CMK (cell line): ENCODE data around the gene KIFBP.
A peak's percentile ranks its signal among the peaks of the same experiment; 100 is the strongest.
"Not testable (repeated sequence)": the region's sequence is repeated elsewhere in the genome, so short reads cannot be mapped to it uniquely, and the experiment has no call there.

Source experiments
- DNase-seq: peaks from one replicate; pipeline ENCODE4 v3.0.0-alpha.2; 2010; ENCODE audit warnings: low read depth

The KIFBP gene

DNA sequence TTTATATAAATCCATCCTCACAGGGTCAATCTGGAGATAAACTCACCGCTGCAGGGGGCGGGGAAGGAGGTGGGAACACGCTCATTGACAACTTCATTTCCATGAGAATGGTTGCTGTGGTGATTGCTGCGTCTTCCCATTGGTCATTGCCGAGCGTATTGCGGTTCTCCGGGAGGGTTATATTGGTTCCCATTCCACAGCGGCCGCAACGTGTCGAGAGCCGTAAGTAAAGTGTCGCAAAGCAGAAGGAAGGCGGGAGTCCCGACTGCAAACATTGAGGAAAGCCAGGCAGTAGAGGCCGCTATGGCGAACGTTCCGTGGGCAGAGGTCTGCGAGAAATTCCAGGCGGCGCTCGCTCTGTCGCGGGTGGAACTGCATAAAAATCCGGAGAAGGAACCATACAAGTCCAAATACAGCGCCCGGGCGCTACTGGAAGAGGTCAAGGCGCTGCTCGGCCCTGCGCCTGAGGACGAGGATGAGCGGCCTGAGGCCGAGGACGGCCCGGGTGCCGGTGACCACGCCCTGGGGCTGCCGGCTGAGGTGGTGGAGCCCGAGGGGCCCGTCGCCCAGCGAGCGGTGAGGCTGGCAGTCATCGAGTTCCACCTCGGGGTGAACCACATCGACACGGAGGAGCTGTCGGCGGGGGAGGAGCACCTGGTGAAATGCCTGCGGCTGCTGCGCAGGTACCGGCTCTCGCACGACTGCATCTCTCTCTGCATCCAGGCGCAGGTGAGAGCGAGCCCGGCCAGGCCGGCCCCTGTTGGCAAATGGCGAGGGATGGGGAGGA is at the start of gene KIFBP:
KIFBP (plus strand) TSS at position 274 of the 787 bp plus-strand sequence; CDS start at position 304, 30 bp downstream.
- DNase-seq = peak; percentile 96

- no peak for DNase-seq
Observed at GRCh38 chr10:68938884-68939283, 49.7 kb upstream of the KIFBP start.

DNA sequence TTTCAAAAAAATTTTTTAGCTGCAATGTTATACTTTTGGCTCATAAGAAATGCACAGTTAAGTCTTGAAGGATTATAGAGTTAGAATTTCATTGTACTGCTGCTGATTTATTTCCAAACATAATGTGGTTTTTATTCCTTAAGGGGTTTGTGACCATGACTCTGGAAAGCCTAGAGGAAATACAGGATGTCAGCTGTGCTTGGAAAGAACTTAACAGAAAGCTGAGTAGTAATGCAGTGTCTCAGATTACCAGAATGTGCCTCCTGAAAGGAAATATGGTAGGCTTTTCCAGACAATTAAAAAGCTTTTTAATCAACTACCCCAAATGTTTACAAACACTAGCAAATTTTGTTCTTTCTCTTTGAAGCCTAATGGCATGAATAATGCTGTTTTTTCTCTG is 47.7 kb upstream of the KIFBP start:
- DNase-seq = not testable (repeated sequence)

DNA sequence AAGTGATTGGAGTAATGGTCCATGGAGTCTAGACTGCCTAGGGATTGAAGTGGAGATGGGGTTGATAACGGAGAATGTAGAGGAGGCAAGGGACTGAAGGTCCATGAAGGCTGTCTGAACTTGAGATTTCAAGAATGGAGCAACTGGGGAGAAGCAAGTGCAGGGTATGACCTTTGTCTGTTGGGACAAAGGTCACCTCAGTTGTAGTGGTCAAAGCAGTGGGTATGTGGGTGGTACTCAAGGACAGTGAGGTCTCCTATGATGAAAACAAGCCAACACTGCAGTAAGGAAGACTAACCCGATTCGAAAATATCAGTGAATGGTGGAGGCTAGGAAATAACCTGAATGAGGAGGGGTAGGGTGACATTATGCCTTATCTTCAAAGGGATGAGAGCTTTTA is 38.0 kb upstream of the KIFBP start:
- DNase-seq = no peak

GRCh38 chr10:68954904-68955303 is 33.7 kb upstream of the KIFBP start:
- DNase-seq = no peak

DNA sequence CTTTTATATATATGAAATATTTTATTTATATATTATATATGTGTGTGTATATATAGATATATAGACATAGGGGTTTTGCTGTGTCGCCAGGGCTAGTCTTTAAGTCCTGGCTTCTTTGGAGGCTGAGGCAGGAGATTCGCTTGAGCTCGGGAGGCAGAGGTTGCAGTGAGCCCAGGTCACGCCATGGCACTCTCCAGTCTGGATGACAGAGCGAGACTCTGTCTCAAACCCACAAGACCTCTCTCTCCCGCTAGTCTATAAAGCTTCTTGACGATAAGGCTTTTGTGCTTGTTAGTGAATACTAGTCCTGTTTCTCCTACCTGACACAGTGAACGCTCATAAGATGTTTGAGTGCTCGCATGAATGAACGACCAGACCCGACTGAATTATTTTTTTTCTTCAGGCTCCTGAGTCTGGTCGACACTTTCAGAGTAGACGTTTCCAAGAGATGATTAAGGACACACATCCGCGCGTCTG is 33.2 kb upstream of the KIFBP start:
- no peak for DNase-seq

DNA sequence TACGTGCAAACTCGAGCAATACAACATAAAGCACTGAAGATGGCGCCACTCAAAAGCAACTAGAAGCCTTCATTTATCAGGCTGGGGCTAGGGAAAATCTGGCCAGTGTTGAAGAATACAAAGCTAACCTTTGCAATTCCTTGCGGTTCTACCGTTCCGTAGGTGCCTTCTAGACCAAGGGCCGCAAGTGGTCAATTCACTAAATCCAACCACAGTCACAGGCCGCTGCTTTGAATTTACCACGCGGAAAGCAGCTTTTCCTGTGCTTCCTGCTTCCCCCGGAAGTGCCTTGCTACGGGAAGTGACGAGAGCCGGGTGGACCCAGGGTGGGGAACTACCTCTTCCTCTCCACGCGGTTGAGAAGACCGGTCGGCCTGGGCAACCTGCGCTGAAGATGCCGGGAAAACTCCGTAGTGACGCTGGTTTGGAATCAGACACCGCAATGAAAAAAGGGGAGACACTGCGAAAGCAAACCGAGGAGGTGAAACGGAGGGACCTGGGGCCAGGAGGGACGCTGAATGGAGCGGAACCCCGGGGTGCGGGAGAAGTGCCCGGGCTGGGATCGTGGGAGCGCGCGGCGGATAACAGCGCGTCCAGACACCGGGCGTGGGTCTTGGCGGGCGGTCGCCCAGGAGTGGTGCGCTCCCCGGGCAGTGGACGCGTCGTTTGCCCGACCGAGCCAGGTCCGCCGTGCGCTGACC is 32.6 kb upstream of the KIFBP start, which contains the start of gene DDX21:
DDX21 (plus strand) TSS at position 339 of the 701 bp plus-strand sequence; CDS start at position 395, 56 bp downstream.
- peak; percentile 87 for DNase-seq

GRCh38 chr10:68957284-68957615 is 31.4 kb upstream of the KIFBP start:
- DNase-seq = no peak

DNA sequence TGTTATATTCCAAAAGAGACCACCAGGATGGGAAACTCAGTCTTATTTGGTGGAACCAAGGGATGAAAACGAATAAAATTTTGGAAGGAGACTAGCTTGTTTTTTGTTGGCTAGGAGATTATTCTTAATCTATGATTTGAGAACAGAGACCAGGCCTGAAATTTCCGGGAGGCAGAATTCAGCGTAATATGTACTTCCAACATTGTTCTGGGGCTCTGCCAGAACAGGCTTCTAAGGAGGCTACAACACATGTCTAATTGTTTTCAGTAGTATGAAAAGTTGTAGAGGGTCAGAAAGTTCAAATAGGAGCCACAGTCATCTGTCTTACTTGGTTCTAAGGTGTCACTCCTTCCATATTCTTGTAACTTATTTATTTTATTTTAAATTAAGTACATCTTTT is 30.9 kb upstream of the KIFBP start:
- DNase-seq = no peak

GRCh38 chr10:68959695-68960527 is 28.7 kb upstream of the KIFBP start:
- no peak for DNase-seq

DNA sequence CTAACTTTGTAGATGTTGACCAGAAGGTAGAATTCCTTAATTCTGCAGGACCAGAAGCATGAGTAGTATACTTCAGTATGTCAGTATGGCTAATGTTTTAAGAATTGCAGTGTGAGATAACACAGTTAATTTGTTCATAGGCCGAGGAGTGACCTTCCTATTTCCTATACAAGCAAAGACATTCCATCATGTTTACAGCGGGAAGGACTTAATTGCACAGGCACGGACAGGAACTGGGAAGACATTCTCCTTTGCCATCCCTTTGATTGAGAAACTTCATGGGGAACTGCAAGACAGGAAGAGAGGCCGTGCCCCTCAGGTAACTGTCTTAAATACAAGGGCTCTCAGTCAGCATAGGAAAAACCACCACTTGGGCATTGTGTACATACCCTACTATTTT is 25.5 kb upstream of the KIFBP start:
- DNase-seq = no peak

GRCh38 chr10:68973975-68974374 is 14.6 kb upstream of the KIFBP start:
- DNase-seq = no peak

DNA sequence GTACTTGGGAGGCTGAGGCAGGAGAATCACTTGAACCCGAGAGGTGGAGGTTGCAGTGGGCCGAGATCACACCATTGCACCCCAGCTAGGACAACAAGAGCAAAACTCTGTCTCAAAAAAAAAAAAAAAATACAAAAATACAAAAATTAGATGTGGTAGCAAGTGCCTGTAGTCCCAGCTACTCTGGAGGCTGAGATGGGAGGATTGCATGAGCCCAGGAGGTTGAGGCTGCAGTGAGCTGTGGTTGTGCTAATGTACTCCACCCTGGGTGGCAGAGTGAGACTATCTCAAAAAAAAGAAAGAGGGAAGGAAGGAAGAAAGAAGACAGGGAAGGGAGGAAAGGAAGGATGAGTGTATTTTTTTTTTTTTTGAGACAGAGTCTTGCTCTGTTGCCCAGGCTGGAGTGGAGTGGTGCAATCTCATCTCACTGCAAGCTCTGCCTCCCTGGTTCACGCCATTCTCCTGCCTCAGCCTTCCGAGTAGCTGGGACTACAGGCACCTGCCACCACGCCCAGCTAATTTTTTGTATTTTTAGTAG is 12.6 kb upstream of the KIFBP start:
- not testable (repeated sequence) for DNase-seq

GRCh38 chr10:68979738-68980137 is 8.9 kb upstream of the KIFBP start:
- not testable (repeated sequence) for DNase-seq

DNA sequence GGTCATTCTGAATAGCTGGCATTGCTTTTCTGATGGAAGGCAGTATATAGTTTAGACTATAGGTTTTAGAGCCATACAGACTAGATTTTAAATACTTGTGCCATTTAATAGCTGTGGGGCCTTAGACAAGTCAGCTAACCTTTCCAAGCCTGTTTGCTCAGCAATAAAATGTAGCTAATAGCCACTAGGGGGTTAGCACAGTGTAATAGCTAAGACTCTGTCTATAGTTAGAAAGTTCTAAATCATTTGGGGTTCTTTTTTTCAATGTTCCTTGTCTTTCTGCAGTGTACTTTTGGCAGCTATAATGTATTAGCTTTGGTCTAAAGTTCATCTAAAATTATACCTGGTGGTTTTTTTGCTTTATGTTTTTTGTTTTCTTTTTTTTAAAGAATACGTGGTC is 7.5 kb upstream of the KIFBP start:
- no peak for DNase-seq

DNA sequence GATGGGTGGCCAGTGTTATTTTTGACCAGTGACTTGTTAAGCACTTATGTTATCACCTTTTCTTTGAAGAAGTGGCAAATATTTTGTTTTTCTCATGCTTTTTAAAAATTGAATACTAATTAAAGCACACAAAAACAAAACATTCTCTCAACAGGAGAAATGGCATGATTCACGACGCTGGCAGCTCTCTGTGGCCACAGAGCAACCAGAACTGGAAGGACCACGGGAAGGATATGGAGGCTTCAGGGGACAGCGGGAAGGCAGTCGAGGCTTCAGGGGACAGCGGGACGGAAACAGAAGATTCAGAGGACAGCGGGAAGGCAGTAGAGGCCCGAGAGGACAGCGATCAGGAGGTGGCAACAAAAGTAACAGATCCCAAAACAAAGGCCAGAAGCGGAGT is 6.2 kb upstream of the KIFBP start:
- DNase-seq = no peak

GRCh38 chr10:68987611-68988010 is 992 bp upstream of the KIFBP start:
- DNase-seq = no peak

- DNase-seq = no peak
Observed at GRCh38 chr10:68989317-68989990, 851 bp downstream of the KIFBP start.

DNA sequence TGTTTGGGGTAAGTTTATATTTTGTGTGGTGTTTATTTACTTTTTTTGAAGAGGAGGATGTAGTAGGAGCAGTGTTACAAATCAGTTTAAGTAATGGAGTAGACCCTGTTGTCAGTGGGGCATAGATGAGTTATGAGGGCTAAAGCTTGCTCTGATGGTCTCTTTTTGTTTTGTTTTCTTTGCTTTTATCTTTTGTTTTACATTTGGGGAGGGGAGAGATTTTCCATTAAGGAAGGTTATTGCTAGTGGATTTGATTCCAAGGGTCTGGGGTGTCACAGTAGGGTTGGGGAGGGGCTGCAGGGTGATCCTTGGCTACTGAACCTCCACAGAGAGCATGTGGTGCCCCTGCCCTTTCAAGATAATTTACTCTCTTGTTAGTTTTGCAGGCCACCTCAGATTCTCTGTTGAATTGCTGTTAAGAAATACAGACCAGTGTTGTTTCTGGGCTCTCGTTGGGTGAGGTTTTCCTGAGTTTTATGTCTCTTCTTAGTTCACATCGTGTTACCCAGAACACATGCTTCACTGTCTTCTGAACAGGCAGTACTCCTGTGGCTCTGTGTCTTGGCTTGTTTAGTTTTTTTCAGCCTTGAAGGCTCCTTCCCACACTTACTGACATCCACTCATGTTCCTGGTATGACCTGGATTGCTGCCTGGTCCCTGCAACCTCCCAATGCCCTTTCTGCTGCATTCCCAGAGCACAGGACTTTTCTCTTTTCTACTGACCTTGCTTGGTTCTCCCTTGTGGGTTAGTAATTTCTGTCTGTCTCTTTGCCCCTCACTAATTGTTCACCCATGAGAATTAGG is 4.2 kb downstream of the KIFBP start:
- DNase-seq = no peak

GRCh38 chr10:68997211-68997610 is 8.6 kb downstream of the KIFBP start:
- DNase-seq = no peak

DNA sequence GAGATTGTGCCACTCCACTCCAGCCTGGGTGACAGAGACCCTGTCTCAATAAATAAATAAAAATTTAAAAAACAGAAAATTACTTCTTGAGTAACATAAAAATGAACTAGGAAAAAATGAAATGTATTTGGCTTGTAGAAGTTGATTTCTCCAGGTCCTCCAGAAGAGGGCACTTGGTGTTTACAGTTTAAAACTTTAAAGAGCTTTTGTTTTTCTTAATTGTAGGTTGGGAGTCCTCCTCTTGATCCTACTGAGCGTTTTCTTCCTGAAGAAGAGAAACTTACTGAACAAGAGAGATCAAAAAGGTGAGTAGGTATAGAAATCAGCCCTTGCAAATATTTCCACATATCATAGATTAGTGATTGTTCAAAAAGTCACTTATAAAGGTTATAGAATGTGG is 16.2 kb downstream of the KIFBP start:
- no peak for DNase-seq
